NAMALWA (cell line): Measurements from ENCODE around the gene APIP.

ENCODE experiments used
- DNase-seq: peaks from one replicate; pipeline ENCODE4 v3.0.0-alpha.2; 2015; ENCODE audit warnings: low spot score

The APIP gene

DNA sequence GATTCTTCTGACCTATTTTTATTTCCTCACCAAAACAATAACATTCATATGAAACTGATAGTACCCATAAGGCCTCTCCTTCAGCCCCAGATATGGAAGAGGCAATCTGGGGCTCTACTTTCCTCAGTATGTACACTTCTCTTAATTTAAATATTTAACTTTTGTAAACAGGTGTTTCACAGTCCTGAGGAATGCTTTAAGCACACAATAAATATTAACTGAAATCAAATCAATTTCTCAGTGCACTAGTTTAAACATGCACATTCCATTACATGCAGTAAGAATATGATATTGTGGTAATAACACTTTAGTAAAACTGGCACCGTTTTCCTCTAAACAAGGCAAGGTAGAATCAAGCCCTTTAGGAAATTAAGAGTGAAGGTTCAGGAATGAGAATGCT lies 28.9 kb downstream of the APIP start:
- DNase-seq: no peak

DNA sequence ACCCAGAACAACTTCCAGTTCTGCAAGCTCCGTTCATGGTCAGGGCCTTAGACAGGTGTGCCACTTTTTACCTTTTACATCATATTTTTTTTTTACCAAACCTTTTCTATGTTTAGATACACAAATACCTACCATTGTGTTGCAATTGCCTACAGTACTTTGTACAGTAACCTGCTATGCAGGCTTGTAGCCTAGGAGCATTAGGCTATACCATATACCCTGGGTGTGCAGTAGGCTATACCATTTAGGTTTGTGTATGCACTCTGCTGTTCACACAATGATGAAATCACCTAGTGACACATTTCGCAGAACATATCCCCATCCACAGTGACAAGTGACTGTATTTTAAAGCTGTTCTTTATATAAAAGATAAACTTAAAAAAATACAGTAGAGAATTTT lies 29.6 kb downstream of the APIP start:
- no peak for DNase-seq

DNA sequence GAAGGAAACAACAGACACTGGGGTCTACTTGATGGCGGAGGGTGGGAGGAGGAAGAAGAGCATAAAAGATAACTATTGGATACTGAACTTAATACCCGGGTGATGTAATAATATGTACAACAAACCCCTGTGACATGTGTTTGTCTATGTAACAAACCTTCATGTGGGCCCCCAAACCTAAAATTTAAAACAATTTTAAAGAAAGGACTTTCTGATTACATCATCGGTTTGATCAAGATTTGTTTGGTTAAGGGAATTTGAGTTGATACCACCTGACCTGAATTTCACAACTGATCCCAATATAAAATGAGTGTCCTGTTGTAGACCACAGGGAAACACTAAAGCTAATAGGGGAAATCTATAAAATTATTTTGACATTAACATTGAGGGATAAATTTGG lies 34.3 kb downstream of the APIP start:
- DNase-seq: no peak

DNA sequence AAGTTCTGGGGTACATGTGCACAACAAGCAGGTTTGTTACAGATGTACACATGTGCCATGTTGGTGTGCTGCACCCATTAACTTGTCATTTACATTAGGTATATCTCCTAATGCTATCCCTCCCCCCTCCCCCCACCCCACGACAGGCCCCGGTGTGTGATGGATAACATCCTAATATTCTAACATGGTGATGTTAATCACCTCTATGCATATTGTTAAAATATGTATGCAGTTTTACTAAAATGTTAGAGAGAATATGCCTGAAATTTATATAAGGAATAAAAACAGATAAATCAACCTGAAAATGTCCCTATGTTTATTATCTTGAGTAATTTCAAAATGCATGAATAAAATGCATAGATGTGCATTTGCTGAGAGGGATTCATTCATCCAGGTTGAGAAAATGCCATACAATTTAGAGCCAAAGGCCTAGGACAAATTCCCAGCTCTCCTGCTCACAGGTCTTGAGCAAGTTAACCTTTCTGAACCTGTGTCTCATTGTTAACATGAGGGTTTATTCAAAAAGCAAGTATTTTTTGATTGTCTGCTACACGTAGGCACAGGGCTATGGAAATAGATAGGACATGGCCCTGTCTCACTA lies 38.7 kb downstream of the APIP start:
- no peak for DNase-seq

DNA sequence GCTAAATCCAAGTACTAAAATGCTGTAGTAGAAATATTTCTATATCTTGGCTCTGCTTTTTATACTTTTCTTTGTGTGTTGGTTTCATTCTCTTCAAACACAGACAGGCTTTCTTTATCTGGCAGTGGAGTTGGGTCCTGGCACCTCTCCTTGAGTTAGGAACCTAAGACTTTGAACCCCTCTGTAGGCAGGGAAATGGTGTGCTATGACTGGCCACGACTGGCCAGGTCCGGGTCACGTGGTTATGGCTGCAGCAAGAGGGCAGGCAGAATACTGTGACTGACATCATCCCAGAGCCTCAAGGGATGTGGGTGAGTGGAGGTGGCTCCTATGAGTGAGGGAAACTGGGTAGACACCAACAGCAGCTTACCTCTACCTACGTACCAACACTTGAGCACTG lies 42.0 kb downstream of the APIP start:
- no peak for DNase-seq

DNA sequence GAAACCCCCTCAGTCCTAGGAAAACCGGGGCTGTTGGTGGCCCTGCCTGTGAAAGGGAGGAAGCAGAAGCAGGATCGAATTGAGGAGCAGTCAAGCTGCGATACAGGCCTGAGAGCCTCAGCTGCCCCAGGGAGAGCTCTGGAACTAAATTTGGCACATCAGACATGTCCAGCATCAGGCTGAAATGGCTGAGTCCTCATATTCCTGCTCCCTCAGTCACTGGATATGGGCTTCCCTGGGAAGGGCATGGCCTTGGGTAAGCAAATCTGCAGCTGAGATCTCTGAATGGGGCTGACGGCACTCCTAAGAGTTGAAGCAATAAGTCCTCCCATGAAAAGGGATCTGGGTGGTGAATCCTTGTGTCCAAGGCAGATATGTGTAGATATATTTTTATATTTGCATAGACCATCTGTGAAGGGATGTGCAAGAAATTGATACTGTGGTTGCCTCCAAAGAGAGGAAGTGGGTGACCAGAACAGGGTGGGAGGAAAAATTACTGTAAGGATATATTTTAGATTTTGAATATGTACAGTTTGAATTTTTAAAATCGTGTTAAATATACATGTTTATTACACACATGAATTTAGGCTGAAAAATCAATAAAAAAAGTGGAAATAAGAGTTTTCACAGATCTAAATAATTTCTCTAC lies 45.5 kb downstream of the APIP start:
- DNase-seq: no peak

DNA sequence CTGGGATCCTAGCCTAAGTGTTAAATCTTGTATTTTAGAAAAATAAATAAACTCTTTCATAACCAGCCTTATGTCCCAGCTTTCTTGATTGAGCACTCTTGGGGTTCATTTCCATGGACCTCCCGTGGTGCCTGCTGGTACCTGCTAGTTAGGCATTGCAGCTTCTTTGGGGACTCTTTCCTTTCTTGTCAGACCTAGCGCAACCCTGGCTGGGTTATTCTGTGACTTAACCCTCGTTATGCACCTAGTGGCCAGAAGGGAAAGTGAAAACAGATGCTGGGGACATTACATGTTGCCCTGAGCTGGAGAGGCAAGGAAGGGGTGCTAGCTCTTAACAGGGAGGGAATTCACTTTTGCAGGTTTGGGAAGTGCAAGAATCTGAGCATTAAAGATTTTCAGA lies 46.8 kb downstream of the APIP start:
- DNase-seq: peak; percentile 13

DNA sequence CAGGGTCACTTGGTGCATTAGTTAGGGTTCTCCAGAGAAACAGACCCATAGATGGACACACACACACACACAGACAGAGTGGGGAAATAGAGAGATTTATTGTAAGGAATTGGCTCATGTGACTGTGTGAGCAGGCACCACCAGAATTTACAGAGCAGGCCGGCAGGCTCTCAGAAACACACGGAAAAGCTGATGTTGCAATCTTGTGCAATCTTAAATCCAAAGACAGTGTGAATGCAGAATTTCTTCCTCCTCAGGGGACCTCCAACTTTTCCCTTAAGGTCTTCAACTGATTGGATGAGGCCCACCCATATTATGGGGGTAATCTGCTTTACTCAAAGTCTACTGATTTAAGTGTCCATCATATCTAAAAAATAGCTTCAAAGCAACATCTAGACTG lies 49.8 kb downstream of the APIP start:
- DNase-seq: no peak

DNA sequence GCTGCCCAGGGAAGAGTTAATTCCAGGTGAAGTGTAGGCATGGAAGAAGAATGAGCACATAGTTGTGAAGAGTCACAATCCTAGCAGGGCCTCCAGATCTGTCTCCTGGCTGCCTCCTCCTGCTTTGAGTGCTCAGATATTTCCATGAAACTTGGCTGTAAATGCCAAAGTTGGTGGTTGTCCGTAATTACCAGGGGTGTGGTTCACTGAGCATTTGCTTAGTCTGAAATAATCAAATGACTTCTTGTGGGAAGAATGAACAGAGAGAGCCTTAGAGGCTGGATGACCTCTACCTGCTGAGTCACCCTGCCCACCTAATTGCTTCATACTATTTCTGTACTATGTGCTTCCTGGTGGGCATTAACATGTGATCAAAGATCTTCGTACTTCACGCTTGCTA lies 50.9 kb downstream of the APIP start:
- DNase-seq: no peak

DNA sequence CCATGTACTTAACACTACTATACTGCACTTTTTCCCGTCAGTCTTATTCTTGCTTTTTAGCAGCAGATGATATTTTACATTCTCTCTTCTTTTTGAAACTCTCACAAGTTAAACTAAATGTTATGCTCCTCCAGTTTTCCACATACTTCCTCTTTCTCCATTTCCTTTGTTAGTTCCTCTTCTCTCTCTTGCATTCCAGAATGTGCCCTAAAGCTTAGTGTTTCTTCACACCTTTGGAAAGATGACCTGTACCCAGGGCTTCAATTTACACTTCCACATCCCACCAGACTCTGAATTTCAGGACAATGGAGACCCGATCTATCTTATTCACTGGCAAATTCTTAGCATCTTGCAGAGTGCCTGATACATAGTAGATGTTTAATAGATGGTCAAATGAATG lies 51.8 kb downstream of the APIP start:
- no peak for DNase-seq

DNA sequence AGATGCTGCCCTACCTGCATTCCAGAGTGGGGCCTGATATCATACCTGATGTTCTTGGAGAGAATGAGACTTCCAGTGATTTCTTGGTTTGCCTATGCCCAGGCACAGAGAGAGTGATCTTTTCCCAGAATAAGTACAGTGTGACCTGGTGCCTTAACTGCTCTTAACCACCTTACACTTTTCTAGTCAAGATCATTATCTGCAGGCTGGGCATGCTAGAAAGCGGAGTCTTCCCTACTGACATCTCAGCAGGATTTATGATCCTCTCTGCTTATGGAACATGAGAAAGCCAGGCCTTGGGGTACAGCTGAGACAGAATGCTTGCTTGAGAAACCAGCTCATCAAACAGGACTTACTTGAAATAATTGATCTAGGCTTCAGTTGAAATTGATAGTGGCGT lies 53.1 kb downstream of the APIP start:
- DNase-seq: no peak

DNA sequence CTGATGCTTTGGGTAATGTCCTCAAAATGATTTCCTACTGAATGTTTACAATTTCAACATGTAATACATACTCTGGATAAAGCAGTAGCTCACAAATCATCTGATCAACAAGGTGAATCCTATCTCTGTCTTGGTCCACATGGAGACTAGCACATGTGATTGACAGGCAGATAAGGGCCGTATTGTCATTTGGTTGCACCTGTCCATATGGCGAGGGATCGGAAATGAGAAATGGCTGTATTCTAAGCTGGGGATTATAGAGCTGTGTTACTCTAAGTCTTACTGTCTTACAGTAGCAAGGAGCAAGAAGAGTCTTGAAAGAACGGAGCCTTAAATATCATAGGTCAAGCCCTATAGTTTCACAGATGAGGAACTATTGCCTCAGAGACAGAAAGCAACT lies 55.7 kb downstream of the APIP start:
- no peak for DNase-seq

DNA sequence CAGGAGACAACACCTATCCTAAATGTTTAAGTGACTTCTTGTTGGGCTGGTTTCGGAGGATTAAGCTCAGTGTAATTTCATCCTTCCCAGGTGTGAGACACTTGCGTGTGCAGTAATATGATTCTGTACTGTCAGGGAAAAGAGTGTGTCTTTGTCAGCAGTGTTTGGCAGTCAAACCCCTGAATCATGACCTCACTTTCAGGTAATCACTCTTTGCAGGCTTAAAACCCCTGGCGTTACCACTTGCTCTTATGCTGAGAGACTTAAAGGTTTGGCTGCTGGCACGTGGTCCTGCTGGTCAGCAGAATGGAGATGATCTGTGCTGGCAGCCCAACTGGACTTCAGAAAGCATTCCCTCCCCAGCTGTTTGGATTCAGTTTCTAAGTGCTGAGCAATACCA lies 56.1 kb downstream of the APIP start:
- no peak for DNase-seq

DNA sequence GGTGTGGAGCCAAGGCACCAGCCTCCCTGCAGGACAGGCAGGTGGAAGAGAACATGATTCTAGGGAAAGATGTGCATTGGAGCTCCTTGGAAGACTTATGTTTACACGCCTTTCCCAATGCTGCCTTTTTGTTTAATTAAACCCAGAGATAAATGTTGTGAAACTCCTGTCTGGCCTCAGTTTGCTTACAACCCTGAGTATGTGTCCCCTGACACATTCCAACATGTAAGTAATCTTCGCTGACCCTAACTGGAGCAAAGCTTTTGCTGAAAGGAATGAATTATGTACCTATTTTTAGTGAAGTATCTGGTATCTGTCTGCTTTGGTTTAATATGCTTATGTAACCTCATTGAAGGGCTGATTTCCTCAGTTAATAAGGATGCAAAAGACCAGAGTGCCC lies 56.7 kb downstream of the APIP start:
- no peak for DNase-seq

DNA sequence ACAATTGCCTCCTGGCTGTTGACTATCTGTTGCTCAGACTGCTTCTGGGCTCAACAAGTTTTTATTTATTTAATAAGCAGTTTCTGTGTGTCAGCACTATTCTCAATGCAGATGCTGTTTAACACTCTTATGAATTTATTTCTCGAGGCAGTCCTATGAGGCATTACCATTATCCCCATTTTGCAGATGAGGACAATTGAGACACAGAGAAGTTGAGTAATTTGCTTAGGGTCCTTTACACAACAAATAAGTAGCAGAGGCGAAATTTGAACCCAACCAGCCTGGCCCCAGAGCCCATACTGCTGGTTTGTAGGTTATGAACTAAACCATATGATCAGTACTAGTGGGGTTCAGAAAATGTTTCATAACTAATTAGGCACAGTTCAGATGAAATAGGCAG lies 58.7 kb downstream of the APIP start:
- no peak for DNase-seq

DNA sequence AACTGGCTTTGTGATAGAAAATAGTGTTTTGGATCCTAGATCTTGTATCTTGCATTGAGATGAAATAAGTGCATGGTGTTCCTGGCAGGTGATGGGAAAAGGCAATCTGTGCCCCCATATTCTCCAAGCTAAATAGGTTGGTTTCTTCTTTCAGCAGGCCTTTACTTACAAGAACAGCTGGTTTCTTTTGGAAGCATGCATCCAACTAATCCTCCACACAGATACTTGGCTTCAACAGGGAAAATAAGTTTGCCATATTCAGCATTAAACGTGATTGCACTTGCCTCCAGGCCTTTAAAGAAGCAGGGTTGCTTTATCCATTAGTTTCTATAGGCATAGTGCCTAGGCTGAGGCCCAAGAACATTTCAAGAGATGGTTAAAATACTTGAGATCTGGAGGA lies 59.9 kb downstream of the APIP start:
- DNase-seq: no peak

DNA sequence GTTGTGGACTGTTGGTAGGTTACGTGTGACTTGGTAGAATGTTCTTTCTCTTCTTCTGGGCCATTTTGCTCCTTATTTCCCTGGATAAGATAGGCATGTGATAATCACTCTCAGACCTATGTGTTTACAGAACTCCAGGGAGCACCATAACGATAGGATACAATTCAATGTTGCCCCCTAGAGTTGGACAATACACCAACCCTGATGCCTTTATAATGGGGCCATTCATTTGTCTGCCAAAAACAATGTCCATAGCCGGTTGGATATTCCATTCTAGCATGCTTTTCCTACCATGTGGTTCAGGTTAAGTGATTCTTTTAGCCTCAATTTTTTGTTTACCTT lies 60.5 kb downstream of the APIP start:
- DNase-seq: no peak

DNA sequence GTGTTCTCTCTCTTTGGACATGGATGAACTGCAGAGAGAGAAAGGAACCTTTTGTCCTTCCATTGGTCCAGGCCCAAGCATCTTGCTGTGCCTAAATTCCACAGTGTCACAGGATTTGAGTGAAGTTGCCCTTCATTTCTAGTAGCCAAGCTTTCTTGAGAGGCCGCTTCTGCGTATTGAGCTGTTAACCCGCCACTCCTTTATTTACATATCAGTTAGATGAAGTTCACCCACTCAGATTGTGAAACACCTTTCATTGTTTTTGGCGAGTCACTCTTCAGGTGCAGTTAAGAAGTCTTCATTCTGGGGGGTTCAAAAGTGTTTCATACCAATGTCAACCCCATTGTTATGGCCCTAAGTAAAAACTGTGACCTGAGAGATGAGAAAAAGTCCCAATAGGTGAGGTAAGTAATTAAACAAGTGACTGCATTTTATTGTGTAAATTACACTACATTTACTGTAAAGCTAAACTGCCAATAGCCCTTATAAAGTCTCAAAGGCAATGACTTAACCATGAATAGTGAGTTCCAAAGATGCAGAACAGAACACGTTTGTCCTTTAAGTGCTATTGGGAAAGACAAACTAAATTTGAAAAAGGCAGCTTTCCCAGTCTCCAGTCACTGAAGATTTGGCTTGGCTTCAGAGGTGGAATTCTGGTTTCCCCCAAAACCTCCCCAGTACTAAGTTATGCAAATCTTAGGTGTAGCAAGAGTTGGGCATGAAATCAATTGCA lies 61.0 kb downstream of the APIP start:
- DNase-seq: no peak

DNA sequence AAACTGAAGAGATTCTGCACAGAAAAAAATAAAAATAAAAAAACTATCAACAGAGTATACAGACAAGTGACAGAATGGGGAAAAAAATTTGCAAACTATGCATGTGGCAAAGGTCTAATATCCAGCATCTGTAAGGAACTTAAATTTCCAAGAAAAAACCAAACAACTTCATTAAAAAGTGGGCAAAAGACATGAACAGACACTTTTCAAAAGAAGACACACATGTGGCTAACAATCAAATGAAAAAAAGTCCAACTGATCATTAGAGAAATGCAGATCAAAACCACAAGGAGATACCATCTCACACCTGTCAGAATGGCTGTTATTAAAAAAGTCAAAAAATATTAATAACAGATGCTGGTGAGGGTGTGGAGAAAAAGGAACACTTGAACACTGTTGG lies 64.3 kb downstream of the APIP start:
- no peak for DNase-seq

DNA sequence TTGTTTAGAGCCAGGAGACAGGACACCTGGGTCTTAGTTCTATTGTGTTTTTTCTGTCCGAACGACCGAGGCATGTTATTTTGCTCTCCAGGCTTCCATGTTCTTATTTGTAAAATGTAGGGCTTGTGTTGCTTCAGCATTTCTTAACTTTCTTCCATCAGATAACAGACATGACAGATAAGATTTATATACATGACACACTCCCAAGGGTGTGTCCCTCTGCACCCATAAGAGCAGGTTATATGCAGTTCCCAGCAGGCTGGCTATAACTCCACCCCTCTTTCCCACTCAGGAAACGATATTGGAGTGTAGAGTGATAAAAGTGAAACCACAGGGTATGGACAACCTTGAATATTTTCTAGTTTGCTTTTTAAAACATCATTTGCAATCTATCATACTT lies 65.8 kb downstream of the APIP start:
- no peak for DNase-seq

DNA sequence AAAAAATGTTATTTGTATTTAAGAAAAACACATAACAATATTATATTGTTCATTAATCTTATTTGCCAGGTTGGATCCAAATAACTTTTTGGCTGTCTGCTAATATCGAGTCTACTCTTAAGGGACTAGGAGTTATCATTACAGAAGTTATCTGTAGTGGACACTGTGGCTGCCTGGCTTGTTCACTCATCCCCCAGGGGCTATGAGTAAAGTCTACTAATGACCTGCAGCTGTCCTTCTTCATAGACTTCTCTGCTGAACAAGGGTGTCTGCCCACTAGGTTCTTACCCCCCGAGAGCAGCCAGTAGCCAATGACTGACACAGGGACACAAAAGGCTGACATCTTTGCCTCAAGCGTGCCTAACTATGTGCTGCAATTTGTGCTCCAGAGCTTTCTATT lies 69.7 kb downstream of the APIP start:
- DNase-seq: no peak

DNA sequence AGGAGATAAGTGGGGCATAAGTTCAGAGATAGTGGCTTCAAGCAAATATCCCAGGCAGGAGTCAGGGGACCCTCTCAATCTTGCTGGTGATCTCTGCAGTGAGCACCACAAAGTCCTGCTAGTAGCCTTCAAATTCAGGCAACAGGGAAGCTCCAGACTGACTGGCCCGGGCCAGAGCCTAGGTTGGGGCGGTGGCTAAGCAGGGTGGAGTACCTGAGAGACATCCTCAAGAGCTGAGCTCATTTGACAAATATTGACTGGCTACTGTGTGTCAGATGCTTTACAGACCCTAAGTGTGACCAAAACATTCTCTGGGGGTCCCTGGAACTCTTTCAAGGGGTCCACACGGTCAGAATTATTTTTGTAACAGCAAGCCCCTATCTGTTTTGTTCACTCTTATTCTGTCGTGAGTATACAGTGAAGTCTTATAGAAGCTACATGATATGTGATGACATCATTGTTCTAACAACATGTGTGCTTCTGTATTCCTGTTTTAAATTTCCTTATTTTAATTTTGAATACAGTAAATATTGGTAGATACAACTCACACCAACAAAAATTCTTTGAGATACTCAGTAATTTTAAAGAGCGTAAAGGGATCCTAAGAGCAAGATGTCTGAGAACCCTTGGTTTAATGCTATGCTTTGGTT lies 71.6 kb downstream of the APIP start:
- no peak for DNase-seq

DNA sequence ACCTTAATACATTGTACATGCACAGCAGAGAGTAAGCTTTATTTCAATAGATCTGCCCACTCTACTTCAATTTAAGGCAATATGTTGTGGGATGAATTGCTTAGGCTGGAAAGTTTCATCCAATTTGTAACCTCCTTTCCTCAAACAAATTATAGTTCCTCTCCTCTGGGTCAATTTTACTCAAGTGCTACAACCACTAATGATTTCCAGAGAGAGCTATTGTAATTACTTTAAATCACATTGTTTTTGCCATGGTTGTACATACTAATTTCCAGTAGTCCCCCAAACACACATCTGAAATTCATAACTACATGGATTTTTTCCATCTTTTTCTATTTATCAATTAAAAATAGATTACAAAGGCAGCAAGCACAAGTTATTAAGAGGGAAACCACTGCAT lies 72.9 kb downstream of the APIP start:
- no peak for DNase-seq
